ENCODE measurements around the gene PTDSS2.

The PTDSS2 gene

DNA sequence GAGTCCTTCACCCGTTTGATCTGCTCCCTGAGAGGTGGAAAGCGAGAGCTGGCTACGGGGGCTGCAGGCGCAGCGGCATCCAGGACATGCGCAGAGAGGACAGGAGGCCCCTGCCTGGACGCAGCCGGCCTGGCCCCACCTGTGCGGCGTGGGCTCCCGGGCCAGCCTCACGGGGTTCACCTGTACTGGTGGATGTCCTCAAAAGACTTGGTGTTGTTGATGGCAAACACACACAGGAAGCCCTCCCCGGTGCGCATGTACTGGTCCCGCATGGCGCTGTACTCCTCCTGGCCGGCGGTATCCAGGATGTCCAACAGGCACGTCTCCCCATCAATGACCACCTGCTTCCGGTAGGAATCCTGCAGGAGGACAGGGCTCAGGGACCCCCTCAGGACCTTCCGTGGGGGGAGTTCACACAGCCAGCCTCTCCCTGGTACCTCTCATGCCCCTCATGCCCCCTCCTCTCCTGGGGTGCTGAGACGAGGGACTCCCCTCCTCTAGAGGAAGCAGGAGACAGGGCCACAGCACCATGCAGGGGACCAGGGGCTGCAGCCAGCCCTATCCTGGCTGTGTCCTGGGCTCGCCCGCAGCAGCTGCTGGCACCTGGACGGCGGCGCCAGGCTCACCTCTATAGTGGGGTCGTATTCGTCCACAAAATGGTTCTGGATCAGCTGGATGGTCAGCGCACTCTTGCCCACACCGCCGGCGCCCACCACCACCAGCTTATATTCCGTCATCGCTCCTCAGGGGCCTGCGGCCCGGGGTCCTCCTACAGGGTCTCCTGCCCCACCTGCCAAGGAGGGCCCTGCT lies 83.7 kb downstream of the PTDSS2 start:
- DNase-seq: peak; percentile 18

DNA sequence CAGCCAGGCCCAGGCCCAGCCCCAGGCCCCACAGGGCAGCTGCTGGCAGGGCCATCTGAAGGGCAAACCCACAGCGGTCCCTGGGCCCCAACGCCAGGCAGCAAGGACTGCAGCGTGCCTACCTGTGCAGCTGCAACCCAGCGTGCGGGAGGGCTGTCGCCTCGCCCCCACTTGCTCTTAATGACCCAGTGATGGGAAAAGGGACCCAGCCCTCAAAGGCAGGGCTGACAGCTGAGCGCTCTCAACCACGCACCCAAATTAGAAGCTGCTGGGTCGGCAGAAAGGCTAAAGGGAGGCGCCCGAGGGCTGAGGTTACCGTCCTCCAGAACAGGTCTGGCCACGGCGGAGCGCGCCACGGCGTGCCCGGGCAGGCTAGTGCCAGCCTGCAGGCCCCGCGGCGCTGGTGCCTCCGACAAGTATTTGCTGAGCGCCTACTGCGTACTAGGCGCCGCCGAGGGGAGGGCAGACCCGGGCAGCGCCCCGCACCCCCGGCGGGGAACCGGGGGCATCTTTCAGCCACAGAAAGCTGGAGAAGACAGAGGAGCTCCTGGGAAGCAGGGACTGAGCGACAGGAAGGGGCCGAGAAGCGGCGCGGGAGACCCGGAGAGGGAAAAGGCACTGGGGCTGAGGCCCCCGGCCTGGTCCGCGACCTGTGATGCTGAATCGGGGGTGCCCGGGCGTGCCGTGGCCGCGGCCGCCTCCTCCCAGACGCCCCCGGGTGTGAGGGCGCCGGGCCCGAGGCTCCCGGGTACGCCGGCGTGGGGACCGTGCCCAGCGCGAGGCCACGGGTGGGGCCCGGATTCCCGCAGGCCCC lies 84.5 kb downstream of the PTDSS2 start:
- DNase-seq: peak; percentile 30

DNA sequence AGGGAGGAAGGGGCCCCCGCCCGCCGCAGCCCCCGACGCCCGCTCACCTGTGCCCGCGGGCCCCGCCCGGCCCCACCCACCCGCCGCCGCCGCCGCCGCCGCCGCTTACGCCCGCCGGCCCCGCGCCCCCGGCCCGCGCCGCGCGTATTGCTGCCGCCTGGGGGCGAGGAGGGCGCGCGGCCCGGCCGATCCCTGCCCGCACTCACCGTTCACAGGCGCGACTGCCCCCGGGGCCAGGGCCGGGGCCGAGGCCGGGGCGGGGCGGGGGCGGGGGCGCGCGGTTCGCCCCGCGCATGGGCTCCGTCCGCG lies 85.1 kb downstream of the PTDSS2 start:
- DNase-seq: no peak

DNA sequence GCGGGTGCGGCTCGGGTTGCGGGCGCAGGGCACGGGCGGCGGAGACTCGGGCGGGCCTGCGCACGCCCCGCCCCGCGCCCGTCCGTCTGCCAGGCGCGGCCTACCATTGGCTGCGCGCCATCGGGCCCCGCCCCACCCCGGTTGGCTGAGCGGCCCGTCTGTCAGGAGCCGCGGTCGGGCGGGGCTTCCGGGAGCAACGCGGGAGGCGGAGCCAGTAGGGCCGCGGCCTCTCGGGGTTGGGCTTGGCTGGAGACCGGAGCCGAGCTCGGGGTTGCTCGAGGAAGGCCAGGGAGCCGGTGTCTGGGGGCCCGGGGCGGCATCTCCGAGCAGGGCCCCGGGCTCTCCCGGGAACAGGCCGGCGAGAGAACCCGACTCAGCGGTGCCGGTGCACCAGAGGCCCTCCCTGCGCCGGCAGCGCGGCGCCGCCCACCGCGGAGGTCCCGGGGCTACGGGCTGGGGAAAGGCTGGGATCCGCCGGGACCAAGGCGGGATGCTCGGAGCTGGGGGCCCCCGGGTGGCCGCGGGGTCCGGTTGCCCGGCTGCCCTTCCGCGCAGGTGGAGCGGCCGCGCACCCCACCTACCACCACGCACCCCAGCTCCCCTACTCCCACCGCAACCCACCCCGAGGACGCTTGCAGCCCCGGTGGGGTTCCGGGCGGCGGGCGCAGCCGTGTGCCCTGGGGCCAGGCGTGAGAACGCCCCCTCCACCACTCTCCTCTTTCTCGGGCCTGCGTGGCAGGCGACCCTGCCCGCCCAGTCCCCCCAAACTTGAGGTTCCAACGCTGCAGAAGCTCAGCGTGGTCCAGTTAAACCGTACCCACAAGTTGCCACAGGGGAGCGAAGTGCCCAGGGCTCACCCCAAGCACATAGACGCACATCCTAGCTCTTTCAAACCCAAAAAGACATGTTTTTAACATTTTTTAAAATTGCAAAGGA lies 85.7 kb downstream of the PTDSS2 start, which contains the start of gene HRAS:
TSS of gene HRAS (minus strand) at position 58 of the 936 bp plus-strand sequence.
- DNase-seq: peak; percentile 95

DNA sequence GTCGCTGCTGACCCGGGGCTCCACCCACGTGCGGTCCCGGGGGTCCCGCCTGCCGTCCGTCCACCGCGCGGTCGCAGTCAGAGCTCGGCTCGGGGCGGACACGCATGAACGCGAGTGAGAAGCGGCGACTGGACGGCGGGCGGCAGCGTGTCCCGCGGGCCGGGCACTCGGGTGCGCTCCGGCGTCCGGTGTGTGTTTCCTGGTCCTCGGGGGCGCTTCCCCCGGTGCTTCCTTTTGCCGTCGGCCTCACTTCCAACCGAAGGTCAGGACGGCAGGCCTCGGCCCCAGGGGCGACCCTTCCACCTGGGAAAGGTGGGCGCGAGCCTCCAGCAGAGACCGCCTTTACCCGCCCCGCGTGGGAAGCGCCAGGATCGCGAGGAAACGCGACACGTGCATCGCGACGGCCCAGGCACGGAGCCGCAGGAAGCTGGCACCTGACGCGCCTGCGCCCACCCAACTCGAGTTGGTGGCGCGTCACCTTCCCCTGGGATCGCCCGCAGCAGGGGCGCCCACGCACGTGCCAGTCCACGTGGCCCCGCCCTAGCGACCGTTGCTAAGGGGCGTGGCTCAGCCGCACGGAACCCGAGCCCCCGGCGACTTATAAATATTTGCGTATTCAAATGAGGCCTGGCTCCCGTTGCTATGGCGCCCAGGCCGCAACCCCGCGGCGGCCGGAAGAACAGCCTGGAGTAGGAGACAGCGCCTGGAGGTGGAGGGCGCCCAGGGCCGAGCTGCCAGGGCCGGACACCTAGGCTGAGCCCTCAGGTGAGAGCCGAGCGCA lies 87.0 kb downstream of the PTDSS2 start, which contains the start of gene LRRC56:
TSS of gene LRRC56 (plus strand) at position 687 of the 781 bp plus-strand sequence. CDS start 3,158 bp downstream, outside the sequence.
- DNase-seq: peak; percentile 96

DNA sequence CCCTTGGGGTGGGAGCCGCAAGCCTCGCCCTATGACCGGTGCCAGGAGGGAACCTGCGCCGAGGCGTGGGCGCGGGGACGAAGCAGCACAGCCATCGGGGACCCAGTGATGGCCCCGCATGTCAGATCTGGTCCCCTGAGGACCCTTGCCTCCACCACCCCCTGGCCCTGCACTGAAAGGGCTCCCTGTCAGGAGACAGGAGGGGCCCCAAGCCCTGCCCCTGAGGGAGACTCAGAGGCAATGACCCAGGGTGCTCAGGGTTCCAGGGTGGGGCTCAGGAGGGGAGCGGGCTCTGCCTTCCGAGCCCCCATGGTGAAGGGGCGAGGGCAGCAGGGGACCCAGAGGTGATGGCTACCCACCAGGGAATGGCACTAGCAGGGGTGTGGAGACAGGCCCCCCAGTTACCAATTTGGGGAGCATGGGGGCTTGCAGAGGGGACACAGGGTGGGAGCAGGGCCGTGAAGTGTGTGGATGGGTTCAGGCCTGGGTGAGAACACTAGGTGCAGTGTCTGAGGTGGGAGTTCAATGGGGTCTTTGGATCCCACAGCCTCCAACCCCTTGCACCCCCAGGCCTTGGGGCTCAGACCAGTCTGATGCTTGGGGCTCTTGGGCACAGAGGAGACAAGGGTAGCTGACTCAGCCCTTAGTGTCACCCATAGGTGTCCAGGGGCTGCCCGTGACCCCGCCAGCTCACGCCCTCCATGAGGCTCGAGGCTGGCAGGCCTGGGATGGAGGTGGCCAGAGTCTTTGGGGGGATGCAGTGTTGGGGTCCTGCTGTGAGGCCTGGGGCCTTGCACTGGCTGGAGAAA lies 87.7 kb downstream of the PTDSS2 start:
- DNase-seq: no peak

DNA sequence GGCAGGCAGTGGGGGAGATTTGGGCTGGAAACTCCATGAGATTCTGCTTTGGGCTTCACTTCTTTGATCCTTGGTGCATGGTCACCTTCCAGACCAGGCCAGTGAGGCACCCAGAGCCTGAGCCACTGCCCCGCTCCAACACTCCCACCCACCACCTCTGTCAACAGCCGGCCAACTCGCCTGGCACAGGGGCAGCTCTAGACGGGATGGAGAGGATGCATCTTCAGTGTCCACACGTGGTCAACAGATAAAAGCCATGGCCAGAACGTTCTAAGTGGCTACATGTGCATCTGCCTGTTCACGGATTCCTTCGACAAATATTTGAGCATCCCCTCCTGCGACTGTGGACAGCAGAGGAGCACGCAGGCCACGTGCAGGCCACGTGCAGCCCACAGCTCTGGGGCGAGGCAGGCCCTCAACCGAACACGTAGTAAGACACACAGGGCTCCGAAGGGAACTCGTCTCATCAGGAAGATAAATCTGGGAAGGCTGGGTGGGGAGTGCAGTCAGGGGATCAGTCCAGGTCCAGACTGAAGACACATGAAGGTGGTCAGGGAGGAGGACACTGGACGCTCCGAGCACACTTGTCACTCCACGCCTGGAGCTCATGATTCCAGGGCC lies 88.5 kb downstream of the PTDSS2 start:
- DNase-seq: no peak

DNA sequence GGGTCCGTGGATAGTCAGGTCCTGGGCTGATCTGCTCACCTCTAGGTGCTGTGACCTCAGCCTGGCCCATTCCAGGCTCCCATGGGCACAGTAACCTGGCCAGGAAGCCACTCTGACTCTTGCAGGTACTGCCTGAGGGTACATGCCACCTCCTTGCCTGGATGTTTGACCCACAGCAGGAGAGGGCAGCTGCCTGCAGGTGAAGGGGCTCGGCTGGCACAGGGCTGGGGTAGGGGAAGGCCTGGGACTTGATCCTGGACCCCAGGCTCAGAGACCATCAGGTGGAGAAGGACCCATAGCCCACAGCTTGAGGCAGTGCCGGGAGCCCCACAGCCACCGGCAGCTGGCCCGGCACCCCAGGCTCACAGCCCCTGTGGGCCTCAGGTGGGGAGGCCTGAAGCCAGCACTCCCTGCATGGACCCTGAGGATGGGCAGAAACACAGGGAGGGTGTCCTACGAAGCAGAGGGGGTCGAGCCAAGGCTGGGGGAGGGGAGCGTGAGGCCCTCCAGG lies 89.9 kb downstream of the PTDSS2 start:
- no peak for DNase-seq

All from activated CD8-positive, alpha-beta memory T cell treated with anti-CD3 and anti-CD28 coated beads, Interleukin-2, amount 50 U/mL, for 4 hours (primary cell).